Measurements from ENCODE around the gene GPD2. TPM values are rescaled to one million over a fixed set of nuclear protein-coding genes. Genes with fewer than 3 reads are reported as not detected.

The GPD2 gene
- total and polyA plus RNA-seq, 2 donors (not counting 1 experiment from before 2014, with no cell fraction given): 5.1 to 26.8 TPM

DNA sequence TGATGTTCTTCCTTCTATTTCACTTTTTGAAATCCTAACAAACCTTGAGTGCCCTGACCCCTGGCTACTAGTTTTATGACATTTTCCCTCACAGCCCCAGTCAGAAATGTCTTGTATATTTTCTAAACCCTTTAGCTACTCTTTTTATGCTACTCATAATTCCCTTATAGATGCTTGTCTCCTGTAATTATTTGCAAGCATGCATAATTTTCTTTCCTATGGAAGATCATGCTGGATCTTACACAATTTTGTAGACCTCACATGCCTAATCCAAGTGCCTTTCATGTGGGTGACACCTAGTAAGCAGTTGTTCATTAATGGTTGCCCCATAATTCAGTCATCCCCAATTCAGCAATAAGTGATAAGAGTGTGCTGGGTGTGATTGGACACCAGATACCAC lies 6.9 kb downstream of the GPD2 start:
- Histone ChIP-seq H2AFZ (ENCODE audit: insufficient read depth, low read depth, low read length, poor library complexity, severe bottlenecking) (no peak overlapping the region), H4K20me1 (ENCODE audit: control insufficient read depth, insufficient read depth, low read length, poor library complexity, severe bottlenecking) (peaks cover 18% of the 10 kb centered on the region), H3K36me3 (replicated peaks in 1 of 2; ENCODE audit: control extremely low read depth in 1 of 2, control insufficient read depth in 1 of 2, extremely low read depth in 1 of 2, insufficient read depth in 2 of 2, low read length in 1 of 2) (no peaks in the 10 kb centered on the region), H3K9ac (ENCODE audit: low read length) (no peak overlapping the region), H3K79me2 (ENCODE audit: control insufficient read depth, insufficient read depth, low read length) (peaks cover 84% of the 10 kb centered on the region), H3K4me2 (replicated peaks; ENCODE audit: low read depth, low read length, poor library complexity, severe bottlenecking) (no peak overlapping the region), H3K4me1 (ENCODE audit: control insufficient read depth in 2 of 2, insufficient read depth in 2 of 2, low read length in 2 of 2) (peaks cover 1 to 2% of the 10 kb centered on the region in 2 donors), H3K27ac (ENCODE audit: low read length in 2 of 2) (no peak overlapping the region), H3K27me3 (replicated peaks in 1 of 4; ENCODE audit: control extremely low read depth in 1 of 4, control insufficient read depth in 3 of 4, insufficient read depth in 4 of 4, low read length in 3 of 4) (no peaks in the 10 kb centered on the region), H3K4me3 (ENCODE audit: control extremely low read depth in 1 of 5, extremely low read depth in 1 of 5, insufficient read depth in 1 of 5, low read depth in 2 of 5, low read length in 4 of 5) (no peak overlapping the region), H3K9me3 (ENCODE audit: control extremely low read depth in 1 of 3, control insufficient read depth in 2 of 3, insufficient read depth in 1 of 3, low read length in 2 of 3) (no peaks in the 10 kb centered on the region)
- no peak overlapping the region for H3K27ac Mint-ChIP-seq
- TF ChIP-seq EZH2 (IDR thresholded peaks at IDR 0.05; ENCODE audit: borderline replicate concordance, insufficient read depth, low read depth, low read length, poor library complexity, severe bottlenecking): no peak
- TF ChIP-seq CTCF (IDR thresholded peaks at IDR 0.05): no peak
- ChIA-PET POLR2A (no interaction called here), CTCF (no interaction called here)
- no peak for DNase-seq
- intact Hi-C loops (cut with micrococcal nuclease): no loop called here
- no peaks in the 10 kb centered on the region for H3K9me3 Mint-ChIP-seq (ENCODE audit: insufficient read depth)
- no peaks in the 10 kb centered on the region for H3K27me3 Mint-ChIP-seq
- ATAC-seq (ENCODE audit: low read depth): no peak
- peaks cover 15% of the 10 kb centered on the region for H3K4me1 Mint-ChIP-seq
- no peak overlapping the region for H3K4me3 Mint-ChIP-seq

DNA sequence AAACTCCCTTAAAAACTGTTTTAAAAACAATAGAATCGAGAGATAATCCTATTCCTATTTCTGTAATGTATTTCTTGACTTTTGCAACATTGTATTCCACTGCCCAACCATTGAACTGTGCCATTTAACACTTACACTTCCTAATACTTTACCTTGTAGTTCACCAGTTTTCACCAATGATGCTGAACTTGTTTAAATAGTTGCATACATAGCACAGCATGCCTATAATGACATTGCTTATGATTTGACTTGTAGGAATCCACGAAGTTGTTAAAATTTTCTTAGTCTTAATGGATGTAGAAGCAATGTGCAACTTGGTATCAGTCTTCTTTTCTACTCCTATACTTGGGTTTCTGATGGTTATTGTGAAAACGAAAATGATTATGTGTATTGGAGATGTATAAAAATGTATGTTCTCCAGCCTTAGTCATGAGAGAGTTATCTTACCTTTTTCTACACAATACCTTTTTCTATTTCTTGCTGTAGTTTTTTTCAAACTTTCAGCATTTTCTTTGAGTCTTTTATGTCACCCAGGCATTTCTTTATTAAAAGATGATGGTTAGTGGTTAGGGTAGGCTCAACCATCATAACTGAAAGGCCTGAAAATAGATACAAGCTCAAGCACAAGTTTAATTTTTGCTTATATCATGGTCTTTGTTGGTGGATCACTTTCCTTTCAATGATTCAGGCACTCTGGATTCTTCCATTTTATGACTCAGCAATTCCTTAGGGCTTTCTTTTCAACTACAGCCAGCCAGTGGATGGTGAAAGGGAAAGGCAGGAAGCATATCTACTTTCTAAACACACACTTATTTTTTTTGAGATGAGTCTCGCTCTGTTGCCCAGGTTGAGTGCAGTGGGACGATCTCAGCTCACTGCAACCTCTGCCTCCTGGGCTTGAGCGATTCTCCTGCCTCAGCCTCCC lies 9.4 kb downstream of the GPD2 start:
- Histone ChIP-seq H4K20me1 (ENCODE audit: control insufficient read depth, insufficient read depth, low read length, poor library complexity, severe bottlenecking) (peaks cover 20% of the 10 kb centered on the region), H3K79me2 (ENCODE audit: control insufficient read depth, insufficient read depth, low read length) (peaks cover 84% of the 10 kb centered on the region), H3K9me3 (ENCODE audit: control extremely low read depth in 1 of 3, control insufficient read depth in 2 of 3, insufficient read depth in 1 of 3, low read length in 2 of 3) (no peaks in the 10 kb centered on the region), H3K4me3 (ENCODE audit: control extremely low read depth in 1 of 5, extremely low read depth in 1 of 5, insufficient read depth in 1 of 5, low read depth in 2 of 5, low read length in 4 of 5) (no peak overlapping the region), H2AFZ (ENCODE audit: insufficient read depth, low read depth, low read length, poor library complexity, severe bottlenecking) (no peak overlapping the region), H3K27ac (ENCODE audit: low read length in 2 of 2) (no peak overlapping the region), H3K27me3 (replicated peaks in 1 of 4; ENCODE audit: control extremely low read depth in 1 of 4, control insufficient read depth in 3 of 4, insufficient read depth in 4 of 4, low read length in 3 of 4) (no peaks in the 10 kb centered on the region), H3K9ac (ENCODE audit: low read length) (no peak overlapping the region), H3K36me3 (replicated peaks in 1 of 2; ENCODE audit: control extremely low read depth in 1 of 2, control insufficient read depth in 1 of 2, extremely low read depth in 1 of 2, insufficient read depth in 2 of 2, low read length in 1 of 2) (no peaks in the 10 kb centered on the region), H3K4me2 (replicated peaks; ENCODE audit: low read depth, low read length, poor library complexity, severe bottlenecking) (no peak overlapping the region), H3K4me1 (ENCODE audit: control insufficient read depth in 2 of 2, insufficient read depth in 2 of 2, low read length in 2 of 2) (no peaks in the 10 kb centered on the region)
- H3K27ac Mint-ChIP-seq: no peak overlapping the region
- no peaks in the 10 kb centered on the region for H3K9me3 Mint-ChIP-seq (ENCODE audit: insufficient read depth)
- ChIA-PET POLR2A (interaction anchor here (0.9 kb wide), 1 partner anchor 111 kb away, joined by 3 read pairs; no protein-coding TSS in a partner anchor), CTCF (interaction anchor here (0.9 kb wide), 1 partner anchor 14 kb away, joined by 3 read pairs; no protein-coding TSS in a partner anchor)
- H3K27me3 Mint-ChIP-seq: no peaks in the 10 kb centered on the region
- ATAC-seq (ENCODE audit: low read depth) (no peak), DNase-seq (no peak)
- H3K4me1 Mint-ChIP-seq: peaks cover 8% of the 10 kb centered on the region
- no peak for TF ChIP-seq EZH2 (IDR thresholded peaks at IDR 0.05; ENCODE audit: borderline replicate concordance, insufficient read depth, low read depth, low read length, poor library complexity, severe bottlenecking)
- TF ChIP-seq CTCF (IDR thresholded peaks at IDR 0.05): no peak
- H3K4me3 Mint-ChIP-seq: no peak overlapping the region
- WGBS (ENCODE audit: insufficient coverage): 38% methylated on average over 2 of the region's 6 CpGs
- intact Hi-C loops (cut with micrococcal nuclease): no loop called here
